Mucosa of descending colon (tissue), 3 donors: Measurements from ENCODE around the gene MYO10. TPM values are rescaled to one million over a fixed set of nuclear protein-coding genes. Genes with fewer than 3 reads are reported as not detected.
A peak's percentile ranks its signal among the peaks of the same experiment; 100 is the strongest.

Source experiments
- ATAC-seq: fragments of 200-7000 bp; cut with Tn5 transposase; one replicate; pipeline ENCODE4 v1.9.1; 2020; ENCODE audit warnings: mild to moderate bottlenecking, moderate library complexity
- DNase-seq, 3 donors: peaks; one replicate each; pipeline ENCODE4 v3.0.0-alpha.2; 2020
- H3K36me3 ChIP-seq: fragments of 200-600 bp; one replicate; pipeline ENCODE4 v1.8.0; 2021; ENCODE audit warnings: low read depth, mild to moderate bottlenecking
- H3K4me1 ChIP-seq: fragments of 200-600 bp; one replicate; pipeline ENCODE4 v1.8.0; 2021; ENCODE audit warnings: low read depth, mild to moderate bottlenecking
- H3K4me3 ChIP-seq: fragments of 200-600 bp; one replicate; pipeline ENCODE4 v1.8.0; 2021; ENCODE audit warnings: mild to moderate bottlenecking
- H3K9me3 ChIP-seq: fragments of 200-600 bp; one replicate; pipeline ENCODE4 v1.8.0; 2021; ENCODE audit warnings: mild to moderate bottlenecking
- intact Hi-C, 2 donors: fragments of 100-400 bp; cut with DNase I in 1 of 2; cut with micrococcal nuclease in 1 of 2; formaldehyde crosslinking; loops; one replicate each; pipeline versions ENCODE4 v1.11.0 to v1.11.1; 2022; cut with DNase I, micrococcal nuclease
- total RNA-seq, 3 donors: library from RNA; stranded (reverse); fragmentation: NEBNext Ultra II Directional in 2 of 3; extraction: Animal tissue kit (Norgen Biotek cat#: 25700) in 2 of 3; gene quantifications; one replicate each; pipeline versions ENCODE4 v1.2.1 to v1.2.4, GENCODE V29; 2021 to 2023
- TF ChIP-seq, protein P1 (sequence below): fragments of 200-600 bp; IDR thresholded peaks from one replicate; pipeline ENCODE4 v1.8.0; 2022; ENCODE audit warnings: antibody characterized with exemption, mild to moderate bottlenecking
- donor health status: DM: no; HTN: no; CAD: no; lungs with moderate emphysema.
- donor health status: DM: no; HTN: no; CAD: no.
- donor health status: DM: no; HTN: yes; CAD: no.

Gene MYO10
- total RNA-seq, 3 donors from 2014 or later: 29.4 to 87.8 (median 61.3) TPM

DNA sequence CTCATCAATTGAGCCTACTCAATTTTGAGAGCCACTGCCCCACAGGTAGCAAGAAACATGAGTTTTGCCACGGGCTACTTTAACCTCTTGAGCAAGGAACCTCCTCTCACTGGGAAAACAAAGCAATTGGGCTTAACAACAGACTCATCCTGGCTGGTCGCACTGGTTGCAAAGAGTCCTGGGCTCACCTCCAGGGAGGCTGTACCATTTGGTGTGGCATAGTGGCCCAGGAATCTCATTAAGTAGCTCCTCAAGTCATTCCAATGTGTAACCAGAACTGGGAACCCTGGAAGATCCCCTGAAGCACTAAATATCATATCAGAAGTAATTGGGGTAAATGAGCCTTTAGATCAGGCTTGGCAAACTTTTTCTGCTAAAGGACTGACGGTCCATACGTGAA lies 78.5 kb downstream of the MYO10 start:
- Histone ChIP-seq H3K4me1 (peaks cover 3% of the 10 kb centered on the region), H3K4me3 (no peak overlapping the region), H3K9me3 (peaks cover 4% of the 10 kb centered on the region), H3K36me3 (no peaks in the 10 kb centered on the region)
- intact Hi-C loops: no loop called here
- ATAC-seq (no peak), DNase-seq (no peak)
- TF ChIP-seq, protein P1, sequence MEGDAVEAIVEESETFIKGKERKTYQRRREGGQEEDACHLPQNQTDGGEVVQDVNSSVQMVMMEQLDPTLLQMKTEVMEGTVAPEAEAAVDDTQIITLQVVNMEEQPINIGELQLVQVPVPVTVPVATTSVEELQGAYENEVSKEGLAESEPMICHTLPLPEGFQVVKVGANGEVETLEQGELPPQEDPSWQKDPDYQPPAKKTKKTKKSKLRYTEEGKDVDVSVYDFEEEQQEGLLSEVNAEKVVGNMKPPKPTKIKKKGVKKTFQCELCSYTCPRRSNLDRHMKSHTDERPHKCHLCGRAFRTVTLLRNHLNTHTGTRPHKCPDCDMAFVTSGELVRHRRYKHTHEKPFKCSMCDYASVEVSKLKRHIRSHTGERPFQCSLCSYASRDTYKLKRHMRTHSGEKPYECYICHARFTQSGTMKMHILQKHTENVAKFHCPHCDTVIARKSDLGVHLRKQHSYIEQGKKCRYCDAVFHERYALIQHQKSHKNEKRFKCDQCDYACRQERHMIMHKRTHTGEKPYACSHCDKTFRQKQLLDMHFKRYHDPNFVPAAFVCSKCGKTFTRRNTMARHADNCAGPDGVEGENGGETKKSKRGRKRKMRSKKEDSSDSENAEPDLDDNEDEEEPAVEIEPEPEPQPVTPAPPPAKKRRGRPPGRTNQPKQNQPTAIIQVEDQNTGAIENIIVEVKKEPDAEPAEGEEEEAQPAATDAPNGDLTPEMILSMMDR: no peak

DNA sequence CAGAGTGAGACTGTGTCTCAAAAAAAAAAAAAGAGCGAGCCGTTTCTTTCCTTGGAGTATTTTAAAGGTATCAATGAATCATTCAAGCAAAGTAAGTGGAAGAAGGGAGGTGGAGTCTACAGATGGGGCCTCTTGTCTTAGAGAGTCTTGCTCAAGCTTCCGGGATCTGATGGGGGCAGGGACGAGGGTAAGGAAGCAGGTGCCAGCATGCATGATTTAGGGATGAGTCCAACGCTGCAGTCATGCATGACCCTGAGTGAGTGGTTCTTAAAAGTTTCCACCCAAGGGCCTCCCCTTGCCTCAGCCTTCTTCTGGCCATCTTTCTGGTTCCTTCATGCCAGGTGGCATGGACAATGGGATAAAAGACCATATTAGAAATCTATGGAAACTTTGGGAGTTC lies 79.6 kb downstream of the MYO10 start:
- Histone ChIP-seq H3K4me3 (no peak overlapping the region), H3K9me3 (peaks cover 4% of the 10 kb centered on the region), H3K4me1 (peaks cover 3% of the 10 kb centered on the region), H3K36me3 (no peaks in the 10 kb centered on the region)
- intact Hi-C loops: no loop called here
- ATAC-seq (no peak), DNase-seq (no peak)
- TF ChIP-seq, protein P1: no peak

DNA sequence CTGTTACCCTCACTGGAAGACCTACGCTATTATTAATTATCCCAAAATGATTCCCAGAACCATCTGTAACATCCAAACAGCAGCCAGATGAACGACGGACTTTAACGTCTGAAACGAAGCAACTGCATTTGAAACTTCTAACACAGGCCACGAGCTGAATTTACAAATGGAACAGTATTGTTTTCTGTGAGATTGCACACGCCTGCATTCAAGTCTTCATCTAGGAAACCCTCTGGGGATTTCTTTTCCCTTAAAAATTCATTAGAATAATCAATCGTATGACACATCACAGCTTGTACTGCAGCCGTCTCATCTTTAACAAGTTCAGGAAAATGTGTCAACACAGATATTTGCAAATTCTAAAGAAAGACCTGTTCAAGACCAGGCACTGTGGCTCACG lies 80.2 kb downstream of the MYO10 start:
- peaks cover 3% of the 10 kb centered on the region for H3K4me1 ChIP-seq
- intact Hi-C loops: no loop called here
- TF ChIP-seq, protein P1: no peak
- DNase-seq (no peak), ATAC-seq (no peak)
- H3K36me3 ChIP-seq: no peaks in the 10 kb centered on the region
- H3K9me3 ChIP-seq: peaks cover 4% of the 10 kb centered on the region
- H3K4me3 ChIP-seq: no peak overlapping the region

DNA sequence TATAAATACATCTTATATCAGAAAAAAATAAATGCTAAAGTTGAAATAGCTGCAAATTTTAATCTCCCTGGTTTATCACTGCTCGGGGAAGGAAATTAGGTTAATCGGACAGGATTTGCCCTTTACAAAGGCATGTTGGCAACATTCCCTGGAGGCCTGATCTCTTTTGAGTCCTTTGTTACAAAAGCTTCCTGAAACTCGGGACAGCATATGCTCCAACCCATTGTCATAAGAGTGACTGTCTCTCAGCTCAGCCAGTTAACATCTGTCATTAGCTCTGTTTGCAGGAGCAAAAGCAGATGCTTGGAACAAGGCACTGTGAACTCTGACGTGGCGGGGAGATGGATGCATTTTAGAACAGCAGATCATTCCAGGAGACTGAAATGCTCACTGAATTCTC lies 80.6 kb downstream of the MYO10 start:
- Histone ChIP-seq H3K4me3 (no peak overlapping the region), H3K4me1 (peaks cover 3% of the 10 kb centered on the region), H3K9me3 (peaks cover 4% of the 10 kb centered on the region), H3K36me3 (no peaks in the 10 kb centered on the region)
- ATAC-seq: peak; percentile 66
- TF ChIP-seq, protein P1: no peak
- intact Hi-C loops: no loop called here
- DNase-seq: peak in 1 of 3 donors; percentile 16

DNA sequence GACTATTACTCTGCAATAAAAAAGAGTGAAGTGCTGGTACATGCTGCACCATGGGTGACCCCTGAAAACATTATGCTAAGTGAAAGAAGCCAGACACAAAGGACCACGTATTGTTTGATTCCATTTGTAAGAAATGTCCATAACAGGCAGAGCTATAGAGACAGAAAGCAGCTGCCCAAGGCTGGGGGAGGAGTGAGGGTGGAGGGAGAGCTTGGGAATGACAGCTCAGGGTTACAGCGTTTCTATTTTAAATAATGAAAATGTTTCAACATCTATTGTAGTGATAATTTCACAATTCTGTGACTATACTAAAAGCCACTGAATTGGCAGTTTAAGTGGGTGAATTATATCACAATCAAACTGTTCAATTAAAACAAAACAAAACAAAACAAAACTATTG lies 81.7 kb downstream of the MYO10 start:
- no peak for ATAC-seq
- H3K9me3 ChIP-seq: peaks cover 4% of the 10 kb centered on the region
- peaks cover 3% of the 10 kb centered on the region for H3K4me1 ChIP-seq
- no peak for DNase-seq
- intact Hi-C loops: no loop called here
- H3K4me3 ChIP-seq: no peak overlapping the region
- TF ChIP-seq, protein P1: no peak
- no peaks in the 10 kb centered on the region for H3K36me3 ChIP-seq

DNA sequence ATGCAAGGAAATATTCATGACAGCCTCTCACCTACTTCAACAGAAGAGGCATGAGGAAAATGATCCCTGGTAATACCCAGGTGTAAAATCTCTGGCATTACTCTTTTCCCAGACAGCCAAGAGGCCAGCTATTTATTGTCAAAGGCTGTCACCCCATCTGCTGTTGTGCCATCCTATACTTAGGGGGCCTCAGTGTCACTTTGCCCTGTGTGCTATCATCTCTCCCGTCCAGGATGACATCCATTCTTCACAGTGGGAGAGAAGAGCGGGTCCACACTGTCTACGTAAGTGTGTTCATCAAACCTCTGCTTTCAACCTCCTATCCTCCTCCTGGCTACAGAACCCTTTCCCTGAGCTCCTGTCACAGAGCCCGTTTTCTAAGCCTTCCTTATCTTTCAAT lies 82.6 kb downstream of the MYO10 start:
- Histone ChIP-seq H3K4me3 (no peak overlapping the region), H3K36me3 (no peaks in the 10 kb centered on the region), H3K4me1 (peaks cover 3% of the 10 kb centered on the region), H3K9me3 (no peaks in the 10 kb centered on the region)
- TF ChIP-seq, protein P1: no peak
- DNase-seq: no peak
- no peak for ATAC-seq
- intact Hi-C loops: no loop called here
